ENCODE results near the gene ZNF84. TPM values are rescaled to one million over a fixed set of nuclear protein-coding genes. Genes with fewer than 3 reads are reported as not detected.

The ZNF84 gene
- total RNA-seq, 4 donors from 2014 or later, result 5.3 to 20.9 (median 13.5) TPM

DNA sequence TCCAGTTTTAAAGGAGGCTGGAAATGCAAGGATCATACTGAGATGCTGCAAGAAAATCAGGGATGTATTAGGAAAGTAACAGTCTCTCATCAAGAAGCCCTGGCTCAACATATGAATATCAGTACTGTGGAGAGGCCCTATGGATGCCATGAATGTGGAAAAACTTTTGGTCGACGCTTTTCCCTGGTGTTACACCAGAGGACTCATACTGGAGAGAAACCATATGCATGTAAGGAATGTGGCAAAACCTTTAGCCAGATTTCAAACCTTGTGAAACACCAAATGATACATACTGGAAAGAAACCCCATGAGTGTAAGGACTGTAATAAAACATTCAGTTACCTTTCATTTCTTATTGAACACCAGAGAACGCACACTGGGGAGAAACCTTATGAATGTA, 68.3 kb downstream of the ZNF84 start:
- peaks cover 47 to 99% (median 67%) of the 10 kb centered on the region in 3 donors for H3K9me3 ChIP-seq
- no peaks in the 10 kb centered on the region for H3K4me1 ChIP-seq
- no peak for ATAC-seq
- H3K36me3 ChIP-seq, result peaks cover 14 to 98% of the 10 kb centered on the region in 2 donors
- peak overlapping the region in 1 of 4 donors; percentile 34 for H3K4me3 ChIP-seq
- in situ Hi-C loops (cut with MboI; ENCODE audit: low sequenced_read_pairs in 4 of 4), result no loop called here
- no peaks in the 10 kb centered on the region for H3K27me3 ChIP-seq
- TF ChIP-seq, protein P1, sequence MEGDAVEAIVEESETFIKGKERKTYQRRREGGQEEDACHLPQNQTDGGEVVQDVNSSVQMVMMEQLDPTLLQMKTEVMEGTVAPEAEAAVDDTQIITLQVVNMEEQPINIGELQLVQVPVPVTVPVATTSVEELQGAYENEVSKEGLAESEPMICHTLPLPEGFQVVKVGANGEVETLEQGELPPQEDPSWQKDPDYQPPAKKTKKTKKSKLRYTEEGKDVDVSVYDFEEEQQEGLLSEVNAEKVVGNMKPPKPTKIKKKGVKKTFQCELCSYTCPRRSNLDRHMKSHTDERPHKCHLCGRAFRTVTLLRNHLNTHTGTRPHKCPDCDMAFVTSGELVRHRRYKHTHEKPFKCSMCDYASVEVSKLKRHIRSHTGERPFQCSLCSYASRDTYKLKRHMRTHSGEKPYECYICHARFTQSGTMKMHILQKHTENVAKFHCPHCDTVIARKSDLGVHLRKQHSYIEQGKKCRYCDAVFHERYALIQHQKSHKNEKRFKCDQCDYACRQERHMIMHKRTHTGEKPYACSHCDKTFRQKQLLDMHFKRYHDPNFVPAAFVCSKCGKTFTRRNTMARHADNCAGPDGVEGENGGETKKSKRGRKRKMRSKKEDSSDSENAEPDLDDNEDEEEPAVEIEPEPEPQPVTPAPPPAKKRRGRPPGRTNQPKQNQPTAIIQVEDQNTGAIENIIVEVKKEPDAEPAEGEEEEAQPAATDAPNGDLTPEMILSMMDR (IDR thresholded peaks at IDR 0.05 in 4 of 5, conservative IDR thresholded peaks at IDR 0.05 in 1 of 5), result no peak
- no peak overlapping the region for H3K27ac ChIP-seq
- intact Hi-C loops (cut with DNase I; ENCODE audit: low total_unique reads), result no loop called here
- no peak for DNase-seq

DNA sequence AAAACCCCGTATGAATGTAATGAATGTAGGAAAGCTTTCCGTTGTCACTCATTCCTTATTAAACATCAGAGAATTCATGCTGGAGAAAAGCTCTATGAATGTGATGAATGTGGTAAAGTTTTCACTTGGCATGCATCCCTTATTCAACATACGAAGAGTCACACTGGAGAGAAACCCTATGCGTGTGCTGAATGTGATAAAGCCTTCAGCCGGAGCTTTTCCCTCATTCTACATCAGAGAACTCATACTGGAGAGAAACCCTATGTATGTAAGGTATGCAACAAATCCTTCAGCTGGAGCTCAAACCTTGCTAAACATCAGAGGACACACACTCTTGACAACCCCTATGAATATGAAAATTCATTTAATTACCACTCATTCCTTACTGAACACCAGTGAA, 68.9 kb downstream of the ZNF84 start:
- in situ Hi-C loops (cut with MboI; ENCODE audit: low sequenced_read_pairs in 4 of 4) (no loop called here), intact Hi-C loops (cut with DNase I; ENCODE audit: low total_unique reads) (no loop called here)
- Histone ChIP-seq H3K36me3 (peaks cover 12 to 98% of the 10 kb centered on the region in 2 donors), H3K27ac (no peak overlapping the region), H3K9me3 (peaks cover 42 to 99% (median 62%) of the 10 kb centered on the region in 3 donors), H3K27me3 (no peaks in the 10 kb centered on the region), H3K4me3 (peak overlapping the region in 1 of 4 donors; percentile 34), H3K4me1 (no peaks in the 10 kb centered on the region)
- no peak for DNase-seq
- no peak for TF ChIP-seq POLR2A (IDR thresholded peaks at IDR 0.05)
- TF ChIP-seq, protein P1 (IDR thresholded peaks at IDR 0.05 in 4 of 5, conservative IDR thresholded peaks at IDR 0.05 in 1 of 5), result no peak
- no peak for ATAC-seq

DNA sequence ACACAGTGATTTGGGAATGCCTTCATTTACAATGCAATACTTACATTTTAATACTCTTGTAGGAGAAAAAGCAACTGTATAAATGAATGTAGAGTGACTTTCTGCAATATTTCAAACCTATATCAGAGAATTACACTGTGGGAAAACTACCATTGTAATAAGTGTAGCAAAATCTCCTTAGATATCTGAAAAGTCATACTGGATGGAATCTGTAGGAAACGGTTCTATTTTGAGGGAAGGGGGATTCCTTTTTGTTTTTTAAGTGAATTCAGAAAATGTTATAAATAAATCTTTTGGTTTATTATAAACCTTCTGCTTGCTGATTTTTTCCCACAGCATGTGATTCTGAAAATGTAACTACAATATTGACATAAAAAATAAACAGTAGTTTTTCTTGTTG, 69.8 kb downstream of the ZNF84 start:
- intact Hi-C loops (cut with DNase I; ENCODE audit: low total_unique reads), result no loop called here
- peak overlapping the region in 1 of 4 donors; percentile 34 for H3K4me3 ChIP-seq
- ATAC-seq (no peak), DNase-seq (no peak)
- in situ Hi-C loops (cut with MboI; ENCODE audit: low sequenced_read_pairs in 4 of 4), result no loop called here
- peaks cover 12 to 91% of the 10 kb centered on the region in 2 donors for H3K36me3 ChIP-seq
- TF ChIP-seq POLR2A (IDR thresholded peaks at IDR 0.05), result no peak
- TF ChIP-seq, protein P1 (IDR thresholded peaks at IDR 0.05 in 4 of 5, conservative IDR thresholded peaks at IDR 0.05 in 1 of 5), result no peak
- H3K27me3 ChIP-seq, result no peaks in the 10 kb centered on the region
- peaks cover 37 to 98% (median 65%) of the 10 kb centered on the region in 3 donors for H3K9me3 ChIP-seq
- no peaks in the 10 kb centered on the region for H3K4me1 ChIP-seq
- no peak overlapping the region for H3K27ac ChIP-seq

DNA sequence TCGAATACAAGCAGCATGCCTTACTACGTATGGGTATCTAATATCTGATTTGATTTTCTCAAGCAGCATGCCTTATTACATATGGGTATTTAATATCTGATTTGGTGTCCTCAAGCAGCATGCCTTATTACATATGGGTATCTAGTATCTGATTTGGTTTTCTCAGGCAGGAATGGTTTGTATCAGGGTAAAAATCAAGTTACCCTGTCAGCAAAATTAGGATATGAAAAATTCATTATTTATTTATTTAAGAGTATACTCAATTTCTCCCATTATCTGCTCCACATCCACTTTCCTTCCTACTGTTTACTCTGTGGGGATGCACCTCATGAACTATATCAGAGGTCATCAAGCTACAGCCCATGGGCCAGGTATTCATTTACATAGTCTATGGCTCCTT, 70.8 kb downstream of the ZNF84 start:
- no peak for DNase-seq
- intact Hi-C loops (cut with DNase I; ENCODE audit: low total_unique reads) (no loop called here), in situ Hi-C loops (cut with MboI; ENCODE audit: low sequenced_read_pairs in 4 of 4) (no loop called here)
- no peaks in the 10 kb centered on the region for H3K4me1 ChIP-seq
- TF ChIP-seq, protein P1 (IDR thresholded peaks at IDR 0.05 in 4 of 5, conservative IDR thresholded peaks at IDR 0.05 in 1 of 5), result no peak
- no peak for TF ChIP-seq POLR2A (IDR thresholded peaks at IDR 0.05)
- H3K4me3 ChIP-seq, result peak overlapping the region in 1 of 4 donors; percentile 34
- ATAC-seq, result no peak
- H3K36me3 ChIP-seq, result peaks cover 12 to 81% of the 10 kb centered on the region in 2 donors
- H3K9me3 ChIP-seq, result peaks cover 37 to 97% (median 63%) of the 10 kb centered on the region in 3 donors
- no peak overlapping the region for H3K27ac ChIP-seq
- H3K27me3 ChIP-seq, result no peaks in the 10 kb centered on the region

Other genes with a start within 250 kb of the ZNF84 start
- 10 to 100 TPM; 30.0 to 50.0 (median 39.6) TPM for gene GOLGA3, start 208.6 kb upstream of the ZNF84 start, total RNA-seq
- gene CHFR, start 149.9 kb upstream of the ZNF84 start, total RNA-seq, result 10 to 100 TPM; 10.8 to 19.6 (median 12.1) TPM
- 1 to 10 TPM; 2.1 to 4.6 (median 2.2) TPM for gene ZNF605, start 81.2 kb upstream of the ZNF84 start, total RNA-seq
- 10 to 100 TPM in 1 of 4 donors, 1 to 10 TPM in 3; 1.2 to 12.3 (median 2.6) TPM for gene ZNF26, start 51.1 kb upstream of the ZNF84 start, total RNA-seq
- 10 to 100 TPM in 2 of 4 donors, 1 to 10 TPM in 2; 5.4 to 14.5 (median 9.0) TPM for gene ZNF140, start 43.4 kb downstream of the ZNF84 start, total RNA-seq
- gene ZNF891, start 92.8 kb downstream of the ZNF84 start, total RNA-seq, result 1 to 10 TPM in 1 of 4 donors, under 1 TPM in 3; 0.19 to 1.5 (median 0.51) TPM
- gene ZNF10, start 93.1 kb downstream of the ZNF84 start, total RNA-seq, result 1 to 10 TPM; 3.0 to 8.3 (median 4.3) TPM
- gene ZNF268, start 144.0 kb downstream of the ZNF84 start, total RNA-seq, result 1 to 10 TPM; 3.8 to 8.9 (median 4.3) TPM
- gene ANHX, start 198.4 kb downstream of the ZNF84 start, total RNA-seq, result not detected

All from gastrocnemius medialis (tissue), 4 donors.